Tibial nerve (tissue), 4 donors: ENCODE results near the gene TTC33. TPM values are rescaled to one million over a fixed set of nuclear protein-coding genes. Genes with fewer than 3 reads are reported as not detected.

Source experiments
- DNase-seq, 2 donors: peaks; one replicate each; pipeline ENCODE4 v3.0.0-alpha.2; 2019; ENCODE audit warnings: low spot score in 2 of 2
- H3K27ac ChIP-seq, 4 donors: fragments of 200-600 bp; sonication (generic) in 3 of 4; one replicate each; pipeline ENCODE4 v1.5.1; 2017 to 2019; ENCODE audit warnings: mild to moderate bottlenecking in 1 of 4
- H3K27me3 ChIP-seq, 2 donors: fragments of 200-600 bp; sonication (generic) in 1 of 2; one replicate each; pipeline versions ENCODE4 v1.5.1 to v1.6.0; 2017 to 2019
- H3K36me3 ChIP-seq, 3 donors: fragments of 200-600 bp; sonication (generic); one replicate each; pipeline ENCODE4 v1.5.1; 2018 to 2019
- H3K4me1 ChIP-seq, 4 donors: fragments of 200-600 bp; sonication (generic) in 3 of 4; one replicate each; pipeline ENCODE4 v1.5.1; 2017 to 2019
- H3K4me3 ChIP-seq, 4 donors: fragments of 200-600 bp; sonication (generic) in 3 of 4; one replicate each; pipeline ENCODE4 v1.5.1; 2017 to 2019; ENCODE audit warnings: mild to moderate bottlenecking in 1 of 4, moderate library complexity in 1 of 4
- H3K9me3 ChIP-seq, 4 donors: fragments of 200-600 bp; sonication (generic) in 3 of 4; one replicate each; pipeline ENCODE4 v1.5.1; 2017 to 2019
- EP300 ChIP-seq, 2 donors: sonication (generic); formaldehyde crosslinking; IDR thresholded peaks; one replicate each; pipeline ENCODE4 v1.6.1; 2017; ENCODE audit warnings: antibody characterized with exemption in 2 of 2, mild to moderate bottlenecking in 1 of 2
- POLR2A ChIP-seq, 2 donors: fragments of 450-650 bp; IDR thresholded peaks; one replicate each; pipeline ENCODE4 v1.6.1; 2017; ENCODE audit warnings: antibody characterized with exemption in 2 of 2, mild to moderate bottlenecking in 2 of 2, moderate library complexity in 2 of 2
- WGBS, 2 donors: methylation state at CpG; one replicate each; pipeline ENCODE4 v1.1.5; 2018; 5-methylcytosine and 5-hydroxymethylcytosine counted together
- total RNA-seq, 4 donors: library from RNA; depleted of rRNA; stranded (reverse); fragments of >200 nt; gene quantifications; one replicate each; pipeline ENCODE4 v1.1.0, GENCODE V29; 2016
- TF ChIP-seq, protein P1 (sequence below), 5 experiments: fragments of 200-600 bp in 3 of 5; fragments of 450-650 bp in 2 of 5; sonication (generic) in 3 of 5; IDR thresholded peaks; one replicate each; pipeline ENCODE4 v1.5.1; 2016 to 2019; ENCODE audit warnings: antibody characterized with exemption in 5 of 5, mild to moderate bottlenecking in 3 of 5, moderate library complexity in 2 of 5

Gene TTC33
- total RNA-seq, 4 donors from 2014 or later = 11.4 to 27.1 (median 19.9) TPM

- Histone ChIP-seq H3K36me3 (no peaks in the 10 kb centered on the region), H3K4me3 (peak overlapping the region in 3 of 4 donors; percentile 61 to 81 (median 78)), H3K27ac (peak overlapping the region in 3 of 4 donors; percentile 76 to 93 (median 85)), H3K27me3 (no peaks in the 10 kb centered on the region), H3K4me1 (peaks cover 0 to 72% (median 6%) of the 10 kb centered on the region in 4 donors), H3K9me3 (no peaks in the 10 kb centered on the region)
- DNase-seq = no peak
- WGBS, 2 donors = 52 to 65% methylated on average over 1 of the region's 1 CpG
- TF ChIP-seq, protein P1, sequence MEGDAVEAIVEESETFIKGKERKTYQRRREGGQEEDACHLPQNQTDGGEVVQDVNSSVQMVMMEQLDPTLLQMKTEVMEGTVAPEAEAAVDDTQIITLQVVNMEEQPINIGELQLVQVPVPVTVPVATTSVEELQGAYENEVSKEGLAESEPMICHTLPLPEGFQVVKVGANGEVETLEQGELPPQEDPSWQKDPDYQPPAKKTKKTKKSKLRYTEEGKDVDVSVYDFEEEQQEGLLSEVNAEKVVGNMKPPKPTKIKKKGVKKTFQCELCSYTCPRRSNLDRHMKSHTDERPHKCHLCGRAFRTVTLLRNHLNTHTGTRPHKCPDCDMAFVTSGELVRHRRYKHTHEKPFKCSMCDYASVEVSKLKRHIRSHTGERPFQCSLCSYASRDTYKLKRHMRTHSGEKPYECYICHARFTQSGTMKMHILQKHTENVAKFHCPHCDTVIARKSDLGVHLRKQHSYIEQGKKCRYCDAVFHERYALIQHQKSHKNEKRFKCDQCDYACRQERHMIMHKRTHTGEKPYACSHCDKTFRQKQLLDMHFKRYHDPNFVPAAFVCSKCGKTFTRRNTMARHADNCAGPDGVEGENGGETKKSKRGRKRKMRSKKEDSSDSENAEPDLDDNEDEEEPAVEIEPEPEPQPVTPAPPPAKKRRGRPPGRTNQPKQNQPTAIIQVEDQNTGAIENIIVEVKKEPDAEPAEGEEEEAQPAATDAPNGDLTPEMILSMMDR (IDR thresholded peaks at IDR 0.05) = no peak
- TF ChIP-seq POLR2A (IDR thresholded peaks at IDR 0.05) = no peak
- TF ChIP-seq EP300 (IDR thresholded peaks at IDR 0.05) = no peak
Observed at GRCh38 chr5:40683305-40683704, 72.5 kb downstream of the TTC33 start.

GRCh38 chr5:40682154-40683017, 73.4 kb downstream of the TTC33 start:
- no peaks in the 10 kb centered on the region for H3K27me3 ChIP-seq
- 68 to 70% methylated on average over 16 of the region's 16 CpGs for WGBS, 2 donors
- no peaks in the 10 kb centered on the region for H3K36me3 ChIP-seq
- no peaks in the 10 kb centered on the region for H3K9me3 ChIP-seq
- DNase-seq = no peak
- H3K27ac ChIP-seq = peak overlapping the region; percentile 23 to 93 (median 80)
- TF ChIP-seq, protein P1 (IDR thresholded peaks at IDR 0.05) = no peak
- TF ChIP-seq POLR2A (IDR thresholded peaks at IDR 0.05) = no peak
- peak in 1 of 2 donors; percentile 40 for TF ChIP-seq EP300 (IDR thresholded peaks at IDR 0.05)
- H3K4me1 ChIP-seq = peaks cover 0 to 71% (median 7%) of the 10 kb centered on the region in 4 donors
- peak overlapping the region; percentile 61 to 81 (median 70) for H3K4me3 ChIP-seq

GRCh38 chr5:40681363-40682153, 74.2 kb downstream of the TTC33 start:
- no peak for DNase-seq
- 16 to 17% methylated on average over 65 to 66 of the region's 67 CpGs for WGBS, 2 donors
- Histone ChIP-seq H3K36me3 (no peaks in the 10 kb centered on the region), H3K4me3 (peak overlapping the region; percentile 61 to 81 (median 70)), H3K27me3 (no peaks in the 10 kb centered on the region), H3K4me1 (peaks cover 0 to 73% (median 11%) of the 10 kb centered on the region in 4 donors), H3K9me3 (no peaks in the 10 kb centered on the region), H3K27ac (peak overlapping the region; percentile 23 to 93 (median 80))
- TF ChIP-seq, protein P1 (IDR thresholded peaks at IDR 0.05) = no peak
- TF ChIP-seq POLR2A (IDR thresholded peaks at IDR 0.05) (no peak), EP300 (IDR thresholded peaks at IDR 0.05) (no peak)

DNA sequence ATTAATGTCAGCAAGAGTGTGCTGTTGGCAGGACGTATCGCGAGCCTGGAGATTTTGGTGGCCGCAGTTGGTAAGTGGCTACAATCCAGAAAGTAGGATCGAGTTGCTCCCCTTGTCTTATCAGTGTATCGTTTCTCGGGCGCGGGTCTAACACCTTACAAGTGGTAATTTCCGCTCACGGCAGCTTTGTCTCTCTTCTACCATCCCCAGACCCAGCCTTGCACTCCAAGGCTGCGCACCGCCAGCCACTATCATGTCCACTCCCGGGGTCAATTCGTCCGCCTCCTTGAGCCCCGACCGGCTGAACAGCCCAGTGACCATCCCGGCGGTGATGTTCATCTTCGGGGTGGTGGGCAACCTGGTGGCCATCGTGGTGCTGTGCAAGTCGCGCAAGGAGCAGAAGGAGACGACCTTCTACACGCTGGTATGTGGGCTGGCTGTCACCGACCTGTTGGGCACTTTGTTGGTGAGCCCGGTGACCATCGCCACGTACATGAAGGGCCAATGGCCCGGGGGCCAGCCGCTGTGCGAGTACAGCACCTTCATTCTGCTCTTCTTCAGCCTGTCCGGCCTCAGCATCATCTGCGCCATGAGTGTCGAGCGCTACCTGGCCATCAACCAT, 74.9 kb downstream of the TTC33 start:
- Histone ChIP-seq H3K9me3 (no peaks in the 10 kb centered on the region), H3K4me1 (peaks cover 0 to 72% (median 12%) of the 10 kb centered on the region in 4 donors), H3K4me3 (peak overlapping the region; percentile 61 to 81 (median 70)), H3K27me3 (no peaks in the 10 kb centered on the region), H3K27ac (peak overlapping the region in 3 of 4 donors; percentile 82 to 93 (median 85)), H3K36me3 (no peaks in the 10 kb centered on the region)
- DNase-seq = peak; percentile 24 to 30
- WGBS, 2 donors = 6 to 12% methylated on average over 27 to 35 of the region's 37 CpGs
- no peak for TF ChIP-seq EP300 (IDR thresholded peaks at IDR 0.05)
- TF ChIP-seq, protein P1 (IDR thresholded peaks at IDR 0.05) = peak in 3 of 5 experiments; percentile 12 to 23 (median 17)
- no peak for TF ChIP-seq POLR2A (IDR thresholded peaks at IDR 0.05)
